Subcutaneous abdominal adipose tissue (tissue), 5 donors: ENCODE data around the gene TPRG1L.

ENCODE experiments used
- H3K27ac ChIP-seq: one replicate; pipeline ENCODE4 v1.7.0; 2013; ENCODE audit warnings: low read depth, mild to moderate bottlenecking, inconsistent platforms, low read length, moderate library complexity
- H3K27me3 ChIP-seq, 5 donors: one replicate each; pipeline ENCODE4 v1.7.0; 2013; ENCODE audit warnings: low read length in 5 of 5, inconsistent platforms in 1 of 5; ENCODE audit not compliant: control insufficient read depth in 5 of 5, insufficient read depth in 4 of 5
- H3K36me3 ChIP-seq, 5 donors: one replicate each; pipeline ENCODE4 v1.7.0; 2013; ENCODE audit warnings: low read length in 5 of 5; ENCODE audit not compliant: control insufficient read depth in 5 of 5, insufficient read depth in 5 of 5
- H3K4me1 ChIP-seq, 5 donors: one replicate each; pipeline ENCODE4 v1.7.0; 2013; ENCODE audit warnings: low read length in 5 of 5, mild to moderate bottlenecking in 3 of 5, moderate library complexity in 1 of 5; ENCODE audit not compliant: control insufficient read depth in 5 of 5, insufficient read depth in 5 of 5
- H3K4me3 ChIP-seq, 5 donors: one replicate each; pipeline ENCODE4 v1.7.0; 2013; ENCODE audit warnings: low read length in 5 of 5, low read depth in 1 of 5
- H3K9ac ChIP-seq, 5 donors: one replicate each; pipeline ENCODE4 v1.7.0; 2013; ENCODE audit warnings: low read length in 5 of 5, mild to moderate bottlenecking in 4 of 5, moderate library complexity in 3 of 5
- H3K9me3 ChIP-seq, 5 donors: one replicate each; pipeline ENCODE4 v1.7.0; 2013; ENCODE audit warnings: low read length in 5 of 5; ENCODE audit not compliant: control insufficient read depth in 5 of 5
- donor health status: healthy.
- donor health status: healthy.
- donor health status: healthy.
- donor health status: healthy.
- donor health status: healthy.

The TPRG1L gene

DNA sequence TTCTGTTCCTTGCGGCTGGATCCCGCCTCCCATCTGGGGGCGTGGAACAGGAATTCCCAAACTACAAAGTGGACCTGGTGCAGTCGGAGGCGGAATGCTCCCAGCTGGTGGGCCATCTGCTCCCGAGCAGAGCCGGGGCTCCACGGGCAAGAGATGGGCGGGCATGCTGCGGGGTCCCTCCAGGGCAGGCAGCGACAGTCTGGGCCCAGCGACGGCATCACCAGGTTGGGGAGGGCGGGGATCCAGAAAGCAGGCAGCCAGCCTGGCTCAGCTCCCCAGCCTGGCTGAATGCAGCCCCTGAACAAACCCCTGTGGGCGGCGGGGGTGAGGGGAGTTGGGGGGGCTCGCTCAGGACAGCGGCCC lies 17.1 kb upstream of the TPRG1L start:
- H3K36me3 ChIP-seq = no peaks in the 10 kb centered on the region
- peaks cover 46 to 71% (median 64%) of the 10 kb centered on the region in 5 donors for H3K27me3 ChIP-seq
- H3K4me1 ChIP-seq = peaks cover 0 to 27% (median 18%) of the 10 kb centered on the region in 5 donors
- no peak overlapping the region for H3K27ac ChIP-seq
- H3K4me3 ChIP-seq = no peak overlapping the region
- H3K9me3 ChIP-seq = no peaks in the 10 kb centered on the region
- no peak overlapping the region for H3K9ac ChIP-seq

- Histone ChIP-seq H3K9me3 (no peaks in the 10 kb centered on the region), H3K4me3 (no peak overlapping the region), H3K4me1 (peaks cover 0 to 27% (median 18%) of the 10 kb centered on the region in 5 donors), H3K9ac (no peak overlapping the region), H3K27ac (no peak overlapping the region), H3K27me3 (peaks cover 50 to 76% (median 63%) of the 10 kb centered on the region in 5 donors), H3K36me3 (no peaks in the 10 kb centered on the region)
Measured at GRCh38 chr1:3608154-3608553, 16.7 kb upstream of the TPRG1L start.

DNA sequence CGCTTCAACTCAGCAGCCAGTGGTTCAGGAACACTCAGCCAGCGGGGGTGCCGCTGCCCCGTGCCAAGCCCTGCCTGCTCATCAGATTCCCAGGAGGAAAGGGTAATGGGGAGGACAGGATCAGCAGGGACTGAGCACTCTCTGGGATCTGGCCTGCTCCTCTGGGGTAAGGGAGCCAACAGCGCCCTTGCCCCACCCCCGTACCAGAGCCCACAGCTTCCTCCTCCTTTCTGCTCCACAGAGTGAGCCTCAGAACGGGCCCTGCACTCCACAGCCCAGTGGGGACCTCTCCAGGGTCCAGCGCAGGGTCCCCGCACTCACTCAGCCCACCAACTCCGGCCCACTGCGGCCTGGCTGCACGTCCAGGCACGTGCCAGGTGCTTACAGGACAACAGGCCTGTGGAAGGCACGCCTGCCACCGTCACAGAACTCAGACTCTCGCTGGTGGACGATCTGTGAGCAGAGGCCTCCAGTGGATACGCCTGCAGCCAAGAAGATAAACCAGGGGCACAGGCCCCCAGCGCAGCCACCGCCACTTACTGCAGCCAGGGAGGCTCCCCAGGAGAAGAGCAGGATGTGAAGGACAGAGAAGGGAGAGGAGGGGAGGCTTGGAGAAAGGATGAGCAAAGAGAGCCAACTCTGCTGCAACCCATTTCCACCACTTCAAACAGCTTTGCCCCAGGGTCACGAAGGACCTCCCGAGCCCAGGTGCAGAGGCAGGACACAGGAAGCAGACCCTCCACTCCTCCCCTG lies 15.6 kb upstream of the TPRG1L start:
- H3K4me3 ChIP-seq = no peak overlapping the region
- H3K9me3 ChIP-seq = no peaks in the 10 kb centered on the region
- peaks cover 54 to 72% (median 70%) of the 10 kb centered on the region in 5 donors for H3K27me3 ChIP-seq
- no peak overlapping the region for H3K27ac ChIP-seq
- H3K4me1 ChIP-seq = peaks cover 0 to 27% (median 18%) of the 10 kb centered on the region in 5 donors
- no peaks in the 10 kb centered on the region for H3K36me3 ChIP-seq
- no peak overlapping the region for H3K9ac ChIP-seq

DNA sequence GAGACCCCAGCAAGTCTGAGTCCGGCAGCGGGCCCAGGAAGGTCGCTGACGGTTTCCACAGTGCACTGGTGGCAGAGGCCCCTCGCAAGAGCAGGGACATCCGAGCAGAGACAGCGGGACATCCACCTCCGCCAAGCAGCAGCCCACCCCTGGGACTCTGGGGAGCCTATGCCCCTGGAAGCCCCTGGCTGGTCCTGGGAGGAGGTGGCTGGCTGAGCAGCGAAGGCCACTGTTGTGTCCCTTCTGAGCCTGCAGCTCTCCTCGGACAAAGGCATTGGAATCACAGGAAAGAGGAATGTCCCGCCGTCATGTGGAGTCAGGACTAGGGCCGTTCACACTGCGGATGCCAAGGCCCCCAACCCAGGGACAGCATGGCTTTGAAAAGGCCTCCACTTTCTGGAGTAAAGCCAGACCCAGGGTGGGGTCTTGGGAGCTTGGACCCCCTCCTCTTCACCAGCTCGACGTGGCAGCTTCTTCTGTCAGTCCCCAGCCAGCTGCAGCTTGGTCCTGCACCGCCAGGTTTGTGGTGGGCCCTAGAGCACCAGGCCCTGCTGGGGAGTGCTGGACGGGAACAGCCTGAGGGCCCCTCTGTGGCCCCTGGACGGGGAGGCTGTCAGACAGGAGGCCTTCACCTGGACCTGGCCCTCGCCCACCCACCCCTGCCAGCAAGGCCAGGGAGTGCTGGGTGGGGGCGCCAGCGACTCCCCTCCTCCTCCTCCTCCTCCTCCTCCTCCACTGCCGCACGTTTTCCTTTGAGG lies 14.9 kb upstream of the TPRG1L start:
- Histone ChIP-seq H3K9ac (no peak overlapping the region), H3K4me3 (peak overlapping the region in 1 of 5 donors; percentile 51), H3K36me3 (no peaks in the 10 kb centered on the region), H3K27me3 (peaks cover 53 to 71% (median 63%) of the 10 kb centered on the region in 5 donors), H3K9me3 (no peaks in the 10 kb centered on the region), H3K27ac (no peak overlapping the region), H3K4me1 (peaks cover 0 to 27% (median 18%) of the 10 kb centered on the region in 5 donors)

GRCh38 chr1:3610527-3611169 lies 14.2 kb upstream of the TPRG1L start:
- Histone ChIP-seq H3K9ac (no peak overlapping the region), H3K4me1 (peaks cover 0 to 27% (median 18%) of the 10 kb centered on the region in 5 donors), H3K27me3 (peaks cover 51 to 77% (median 61%) of the 10 kb centered on the region in 5 donors), H3K36me3 (no peaks in the 10 kb centered on the region), H3K27ac (no peak overlapping the region), H3K9me3 (no peaks in the 10 kb centered on the region), H3K4me3 (peak overlapping the region in 3 of 5 donors; percentile 4 to 51 (median 18))

- peaks cover 48 to 77% (median 56%) of the 10 kb centered on the region in 5 donors for H3K27me3 ChIP-seq
- H3K4me3 ChIP-seq = peak within 1 kb of the TSS in 3 of 5 donors; percentile 4 to 52 (median 18)
- peaks cover 0 to 27% (median 18%) of the 10 kb centered on the region in 5 donors for H3K4me1 ChIP-seq
Measured at GRCh38 chr1:3611170-3612019, 13.4 kb upstream of the TPRG1L start, which contains the start of gene MEGF6. MEGF6 (minus strand) TSS chr1:3611508; CDS start chr1:3611268, 240 bp downstream.

DNA sequence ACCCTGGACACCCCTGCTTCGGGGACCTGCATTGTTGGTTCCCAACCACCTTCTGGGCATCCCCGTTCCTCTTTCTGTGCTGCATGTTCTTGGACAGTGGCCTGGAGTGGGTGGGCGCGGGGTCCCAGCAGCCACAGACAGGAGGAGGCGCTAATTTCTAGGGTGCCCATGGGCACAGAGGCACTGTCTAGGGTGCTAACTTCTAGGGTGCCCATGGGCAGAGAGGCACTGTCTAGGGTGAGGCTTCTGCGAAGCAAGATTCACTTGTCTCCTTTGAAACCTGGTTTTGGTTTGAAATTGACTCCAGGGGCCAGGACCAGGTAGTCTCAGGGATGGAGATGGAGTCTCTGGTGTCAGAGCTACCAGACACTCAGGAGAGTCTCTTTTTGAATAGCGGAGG lies 12.7 kb upstream of the TPRG1L start:
- Histone ChIP-seq H3K36me3 (no peaks in the 10 kb centered on the region), H3K4me3 (peak overlapping the region in 1 of 5 donors; percentile 52), H3K9ac (no peak overlapping the region), H3K27ac (no peak overlapping the region), H3K9me3 (no peaks in the 10 kb centered on the region), H3K27me3 (peaks cover 42 to 71% (median 52%) of the 10 kb centered on the region in 5 donors), H3K4me1 (peaks cover 0 to 27% (median 18%) of the 10 kb centered on the region in 5 donors)

More at GRCh38 chr1:3611170-3612019, 13.4 kb upstream of the TPRG1L start, which contains the start of gene MEGF6:
- Histone ChIP-seq H3K27ac (no peak within 1 kb of the TSS), H3K36me3 (no peaks in the 10 kb centered on the region), H3K9ac (no peak within 1 kb of the TSS), H3K9me3 (no peaks in the 10 kb centered on the region)

DNA sequence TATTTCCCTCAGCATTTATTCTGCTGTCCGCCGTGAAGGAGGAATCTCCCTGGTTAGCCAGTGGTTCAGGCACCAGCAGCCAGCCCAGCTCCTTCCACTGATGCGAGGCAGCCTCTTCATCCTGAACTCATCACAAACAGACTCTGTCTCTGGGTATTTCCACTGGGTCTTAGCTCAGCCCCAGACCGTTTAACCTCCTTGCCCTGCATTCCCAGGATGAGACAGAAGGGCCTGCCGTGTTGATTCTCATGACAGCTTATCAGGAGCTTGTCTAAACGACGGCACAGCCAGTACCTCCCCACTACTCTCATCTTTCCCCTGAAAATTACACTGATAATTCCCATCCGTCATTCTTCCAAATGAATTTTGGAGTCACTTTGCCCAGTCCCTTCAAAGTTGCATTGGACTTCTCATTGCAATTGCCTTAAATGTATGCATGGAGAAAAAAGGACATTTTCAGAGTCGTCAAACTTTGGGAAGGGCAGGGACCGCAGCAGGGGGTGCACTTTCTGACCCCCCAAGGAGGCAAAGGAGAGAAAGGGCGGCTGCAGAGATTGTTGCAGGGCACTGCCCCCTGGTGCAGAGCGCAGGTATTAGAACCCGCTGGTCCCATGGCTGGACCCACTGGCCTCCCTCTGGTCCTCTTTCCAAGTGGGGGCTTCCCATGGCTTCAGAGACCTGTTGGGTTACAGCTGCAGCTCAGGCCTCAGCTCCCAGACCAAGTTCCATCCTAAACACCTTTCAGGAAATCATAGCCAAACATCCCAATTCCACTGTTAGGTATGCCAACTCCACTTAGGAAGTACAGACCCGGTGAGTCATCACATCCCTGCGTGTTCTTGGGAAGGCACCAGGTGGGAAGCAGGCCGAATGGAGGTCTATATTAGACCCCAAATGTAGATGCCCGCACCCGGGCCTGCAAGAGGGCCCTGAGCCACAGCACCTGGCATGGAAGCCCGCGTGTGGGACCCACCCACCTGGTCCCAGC lies 9.8 kb upstream of the TPRG1L start:
- peaks cover 22 to 50% (median 40%) of the 10 kb centered on the region in 5 donors for H3K27me3 ChIP-seq
- no peak overlapping the region for H3K27ac ChIP-seq
- H3K36me3 ChIP-seq = no peaks in the 10 kb centered on the region
- no peak overlapping the region for H3K9ac ChIP-seq
- H3K4me3 ChIP-seq = no peak overlapping the region
- peaks cover 3 to 26% (median 17%) of the 10 kb centered on the region in 5 donors for H3K4me1 ChIP-seq
- H3K9me3 ChIP-seq = no peaks in the 10 kb centered on the region
